ENCODE measurements around the gene PLEKHA3. TPM values are rescaled to one million over a fixed set of nuclear protein-coding genes. Genes with fewer than 3 reads are reported as not detected.

Gene PLEKHA3
- total and polyA plus RNA-seq, 10 of the 15 experiments (the other 5 are each of a cell fraction or from before 2014, with no cell fraction given), result 1.4 to 21.1 (median 7.4) TPM

GRCh38 chr2:178499640-178500039, 19.4 kb downstream of the PLEKHA3 start (continued):
- TF ChIP-seq REST (IDR thresholded peaks at IDR 0.05; ENCODE audit: low read depth, low read length) (no peak), YY1 (IDR thresholded peaks at IDR 0.05; ENCODE audit: low read depth, low read length) (no peak), FOXK2 (IDR thresholded peaks at IDR 0.05) (no peak), EP300 (IDR thresholded peaks at IDR 0.05; ENCODE audit: borderline replicate concordance in 1 of 2, control insufficient read depth in 1 of 2, low read depth in 2 of 2, low read length in 2 of 2) (no peak)

- Histone ChIP-seq H3K36me3 (ENCODE audit: control insufficient read depth in 2 of 2, insufficient read depth in 2 of 2, low read length in 1 of 2) (peaks cover 1 to 17% of the 10 kb centered on the region in 2 experiments; a peak in 2 of 4 replicates), H3K27ac (ENCODE audit: control insufficient read depth, insufficient read depth) (no peak overlapping the region), H2AFZ (ENCODE audit: control insufficient read depth, low read depth, low read length) (no peak overlapping the region), H3K4me3 (no peak overlapping the region), H3K79me2 (ENCODE audit: control insufficient read depth, insufficient read depth, low read length) (no peaks in the 10 kb centered on the region), H3K4me2 (ENCODE audit: control insufficient read depth, insufficient read depth) (no peak overlapping the region), H3K9me3 (replicated peaks; ENCODE audit: control insufficient read depth, insufficient read depth, low read length) (no peaks in the 10 kb centered on the region), H4K20me1 (ENCODE audit: control insufficient read depth, insufficient read depth) (no peaks in the 10 kb centered on the region), H3K27me3 (replicated peaks in 1 of 2; ENCODE audit: control insufficient read depth in 2 of 2, insufficient read depth in 2 of 2, low read length in 1 of 2) (no peaks in the 10 kb centered on the region), H3K9ac (ENCODE audit: control insufficient read depth, insufficient read depth, low read length) (no peak overlapping the region), H3K4me1 (ENCODE audit: control insufficient read depth, insufficient read depth, low read length) (no peaks in the 10 kb centered on the region)
- FAIRE-seq (no peak), ATAC-seq (no peak), DNase-seq (ENCODE audit: low read depth, low spot score) (no peak)
- BruUV-seq (replicated peaks), result no TSS peak
- in situ Hi-C loops (cut with MboI), result no loop called here
- POLR2A ChIA-PET, result interaction anchor here (0.9 kb wide), 1 partner anchor 47 kb away, joined by 3 read pairs; no protein-coding TSS in a partner anchor
- TF ChIP-seq SMARCA5 (IDR thresholded peaks at IDR 0.05), result no peak
- no peak for TF ChIP-seq MEF2B (IDR thresholded peaks at IDR 0.05; ENCODE audit: partially characterized antibody, poor library complexity, severe bottlenecking)
- no peak for TF ChIP-seq IRF5 (IDR thresholded peaks at IDR 0.05; ENCODE audit: borderline replicate concordance)
- TF ChIP-seq MXI1 (IDR thresholded peaks at IDR 0.05; ENCODE audit: low read depth, low read length), result no peak
- no peak for TF ChIP-seq PAX8 (IDR thresholded peaks at IDR 0.05)
- TF ChIP-seq MLLT1 (IDR thresholded peaks at IDR 0.05), result no peak
- no peak for TF ChIP-seq RB1 (IDR thresholded peaks at IDR 0.05; ENCODE audit: borderline replicate concordance)
- no peak for TF ChIP-seq NR2F1 (conservative IDR thresholded peaks at IDR 0.05)
- no peak for TF ChIP-seq EED (IDR thresholded peaks at IDR 0.05; ENCODE audit: low read depth)
- no peak for TF ChIP-seq RAD21 (IDR thresholded peaks at IDR 0.05; ENCODE audit: insufficient read depth, low read depth, low read length)
- TF ChIP-seq ZNF622 (IDR thresholded peaks at IDR 0.05), result no peak
- no peak for TF ChIP-seq LARP7 (IDR thresholded peaks at IDR 0.05)
- no peak for TF ChIP-seq HDAC6 (IDR thresholded peaks at IDR 0.05; ENCODE audit: unreplicated experiment)
- no peak for TF ChIP-seq CHD4 (IDR thresholded peaks at IDR 0.05)
- no peak for TF ChIP-seq ZNF207 (IDR thresholded peaks at IDR 0.05; ENCODE audit: borderline replicate concordance)
- 94% methylated on average over 4 of the region's 4 CpGs for WGBS (ENCODE audit: insufficient coverage, insufficient replicate concordance, low lambda C conversion rate, missing lambda C conversion rate)
- intact Hi-C loops (cut with micrococcal nuclease; ENCODE audit: unreplicated experiment), result no loop called here
- SMC1A ChIA-PET (ENCODE audit: uncharacterized antibody, unreplicated experiment), result interaction anchor here (1.1 kb wide), 1 partner anchor 10 kb away, joined by 3 read pairs; no protein-coding TSS in a partner anchor
- CTCF ChIA-PET, result no interaction called here
- RAD21 ChIA-PET (ENCODE audit: unreplicated experiment), result no interaction called here
These were observed 22.5 kb downstream of the PLEKHA3 start for GRCh38 chr2:178502751-178503150.

Data from GM12878 (cell line).